Measurements from ENCODE around the gene EFCAB12.
"Not testable (repeated sequence)": the region's sequence is repeated elsewhere in the genome, so short reads cannot be mapped to it uniquely, and the experiment has no call there.

The EFCAB12 gene

DNA sequence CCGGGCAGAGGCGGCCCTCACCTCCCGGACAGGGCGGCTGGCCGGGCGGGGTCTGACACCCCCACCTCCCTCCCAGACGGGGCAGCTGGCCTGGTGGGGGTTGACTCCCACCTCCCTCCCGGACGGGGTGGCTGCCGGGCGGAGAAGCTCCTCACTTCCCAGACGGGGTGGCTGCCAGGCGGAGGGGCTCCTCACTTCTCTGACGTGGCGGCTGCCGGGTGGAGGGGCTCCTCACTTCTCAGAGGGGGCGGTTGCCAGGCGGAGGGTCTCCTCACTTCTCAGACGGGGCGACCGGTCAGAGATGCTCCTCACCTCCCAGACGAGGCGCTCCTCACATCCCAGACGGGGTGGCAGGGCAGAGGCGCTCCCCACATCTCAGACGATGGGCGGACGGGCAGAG, 65.1 kb downstream of the EFCAB12 start:
- DNase-seq: not testable (repeated sequence)

DNA sequence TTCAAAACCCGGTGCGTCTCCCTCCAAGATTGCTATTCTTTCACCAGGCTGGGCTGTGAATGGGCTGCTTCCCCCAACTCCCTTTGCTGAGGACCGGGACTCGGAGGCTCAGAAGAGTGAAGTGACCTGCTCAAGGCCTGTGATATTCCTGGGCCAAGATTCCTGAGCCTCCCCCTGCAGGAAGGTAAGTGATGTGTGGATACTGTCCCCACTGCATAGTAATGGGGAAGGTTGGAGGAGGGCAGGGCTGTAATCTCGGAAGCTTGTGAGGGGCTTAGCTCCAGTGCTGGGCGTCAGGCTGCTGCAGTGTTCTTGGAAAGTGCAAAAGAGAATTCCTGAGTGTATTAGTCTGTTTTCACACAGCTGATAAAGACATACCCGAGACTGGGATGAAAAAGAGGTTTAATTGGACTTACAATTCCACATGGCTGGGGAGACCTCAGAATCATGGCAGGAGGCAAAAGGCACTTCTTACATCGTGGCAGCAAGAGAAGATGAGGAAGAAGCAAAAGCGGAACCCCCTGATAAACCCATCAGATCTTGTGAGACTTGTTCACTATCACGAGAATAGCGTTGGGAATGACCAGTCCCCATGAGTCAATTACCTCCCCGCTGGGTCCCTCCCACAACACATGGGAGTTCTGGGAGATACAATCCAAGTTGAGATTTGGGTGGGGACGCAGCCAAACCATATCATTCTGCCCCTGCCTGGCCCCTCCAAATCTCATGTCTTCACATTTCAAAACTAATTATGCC, 67.6 kb downstream of the EFCAB12 start:
- no peak for DNase-seq

DNA sequence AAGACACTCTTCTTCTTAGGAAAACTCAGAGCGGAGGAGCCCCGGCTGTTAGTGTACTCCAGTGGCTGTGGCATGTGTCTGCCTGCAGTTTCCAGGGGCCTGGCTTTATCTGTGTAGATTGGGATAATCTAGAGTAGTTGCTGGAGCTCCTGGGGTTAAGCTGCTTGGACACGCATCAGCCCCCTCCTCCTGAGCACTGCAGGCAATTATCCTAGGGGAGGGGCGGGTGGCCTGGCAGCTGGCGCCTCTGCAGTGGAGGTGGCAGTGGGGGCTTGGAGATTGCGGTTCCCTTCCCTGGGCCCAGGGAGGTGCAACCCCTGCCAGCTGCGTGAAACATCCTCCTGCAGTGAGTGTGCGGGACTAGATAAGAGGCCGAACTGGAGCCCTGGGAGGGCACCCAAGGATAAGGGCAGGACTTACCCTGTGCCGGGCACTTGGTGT, 68.2 kb downstream of the EFCAB12 start:
- DNase-seq: no peak

DNA sequence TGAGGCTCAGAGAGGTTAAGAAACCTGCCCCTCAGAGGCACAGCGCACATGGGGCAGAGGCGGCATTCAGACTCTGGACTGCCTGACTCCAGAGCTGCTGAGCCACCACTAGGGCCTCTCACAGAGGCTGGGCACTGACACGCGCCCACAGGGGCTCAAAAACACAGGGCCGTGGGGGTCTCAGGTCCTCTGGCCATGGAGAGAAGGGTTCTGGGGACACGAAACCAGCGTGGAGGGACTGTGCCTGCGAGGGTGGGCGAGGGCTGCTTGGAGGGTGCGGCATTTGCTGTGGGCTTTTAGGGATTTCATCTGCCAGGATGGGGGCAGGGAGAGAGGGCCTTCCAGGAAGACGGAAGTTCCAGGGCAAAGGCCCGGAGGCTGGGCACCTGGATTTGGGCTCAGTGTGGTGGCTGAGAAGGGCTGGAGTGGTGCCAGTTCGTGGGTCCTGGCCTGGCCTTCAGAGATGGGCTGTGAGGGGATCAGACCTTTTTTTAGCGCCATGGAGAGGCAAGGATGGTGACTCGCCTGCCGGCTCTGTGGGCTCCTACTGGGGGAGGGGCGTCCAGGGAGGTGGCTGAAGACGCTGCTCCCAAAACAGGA, 69.6 kb downstream of the EFCAB12 start:
- DNase-seq: no peak

DNA sequence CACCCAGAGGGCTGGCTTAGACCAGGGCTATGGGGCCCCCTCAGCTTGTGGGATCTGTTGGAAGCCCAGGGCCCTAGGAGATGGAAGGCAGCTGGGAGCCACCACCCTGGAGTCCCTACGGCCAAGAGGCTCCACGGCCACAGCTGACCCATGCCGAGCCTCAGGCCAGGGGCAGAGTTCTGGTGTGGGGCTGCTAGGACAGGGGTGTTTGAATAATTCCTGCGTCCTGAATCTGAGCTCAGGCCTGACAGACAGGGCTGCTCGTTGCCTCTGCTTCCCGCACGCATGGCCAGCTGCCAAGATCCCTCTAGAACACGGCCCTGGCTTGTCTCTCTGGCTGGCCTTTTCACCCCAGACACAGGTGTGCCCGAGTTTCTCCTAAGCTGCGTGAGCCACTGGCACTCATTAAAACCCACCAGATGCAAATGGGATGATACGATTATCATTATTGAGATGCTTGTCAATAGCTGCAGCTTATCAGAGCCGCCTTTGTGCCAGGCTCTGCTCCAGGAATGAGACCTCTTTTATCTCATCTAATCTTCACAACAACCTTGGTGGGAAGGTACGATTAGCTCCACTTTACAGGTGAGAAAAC, 70.2 kb downstream of the EFCAB12 start:
- no peak for DNase-seq

DNA sequence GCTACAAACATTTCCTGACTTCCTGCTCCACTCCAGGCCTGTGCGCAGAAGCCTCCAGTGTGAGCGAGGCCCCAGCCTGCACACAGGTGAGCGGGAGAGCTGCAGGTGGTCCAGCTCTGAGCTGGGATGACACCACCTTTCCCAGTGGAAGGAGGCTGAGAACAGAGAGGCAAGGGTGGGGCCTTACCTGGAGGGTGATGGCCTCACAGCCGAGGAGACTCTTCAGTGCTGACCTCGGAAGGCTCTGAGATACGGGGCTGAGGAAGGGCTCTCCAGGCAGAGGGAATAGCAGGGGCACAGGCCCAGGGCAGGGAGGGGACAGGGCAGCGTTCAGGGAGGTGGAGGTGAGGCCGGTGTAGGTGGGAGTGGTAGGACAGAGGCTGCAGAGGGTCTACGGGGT, 70.8 kb downstream of the EFCAB12 start:
- no peak for DNase-seq

DNA sequence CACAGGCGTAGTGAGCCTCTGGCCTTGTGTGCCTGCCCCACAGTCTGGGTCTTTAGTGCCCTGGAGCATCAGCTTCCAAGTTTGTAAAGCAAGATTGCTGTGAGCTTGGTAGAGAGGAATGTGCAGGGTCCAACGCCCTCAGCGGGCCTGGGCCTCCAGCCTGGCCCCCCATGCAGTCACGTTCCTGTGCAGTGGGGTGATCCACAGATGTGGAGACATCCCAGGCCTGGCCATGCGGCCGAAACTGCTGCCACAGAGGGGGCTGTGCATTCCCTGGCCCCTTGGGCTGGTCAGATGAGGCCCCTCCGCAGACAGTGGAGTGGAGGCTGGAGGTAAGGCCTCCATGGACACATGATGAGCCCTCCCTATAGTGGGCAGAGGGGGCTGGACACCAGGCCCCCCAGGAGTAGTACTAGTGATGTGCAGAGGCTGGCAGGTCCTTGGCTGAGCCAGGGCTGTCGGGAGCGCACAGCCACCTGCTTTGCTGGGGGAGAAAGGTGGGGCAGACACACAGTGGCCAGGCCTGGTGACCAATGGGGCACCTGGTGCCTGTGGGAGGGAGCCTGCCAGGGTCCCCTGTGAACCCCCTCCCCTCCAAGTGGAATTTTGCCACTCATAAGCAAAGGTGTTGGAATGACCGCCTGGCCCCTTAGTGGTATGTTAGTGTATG, 71.5 kb downstream of the EFCAB12 start:
- DNase-seq: no peak

DNA sequence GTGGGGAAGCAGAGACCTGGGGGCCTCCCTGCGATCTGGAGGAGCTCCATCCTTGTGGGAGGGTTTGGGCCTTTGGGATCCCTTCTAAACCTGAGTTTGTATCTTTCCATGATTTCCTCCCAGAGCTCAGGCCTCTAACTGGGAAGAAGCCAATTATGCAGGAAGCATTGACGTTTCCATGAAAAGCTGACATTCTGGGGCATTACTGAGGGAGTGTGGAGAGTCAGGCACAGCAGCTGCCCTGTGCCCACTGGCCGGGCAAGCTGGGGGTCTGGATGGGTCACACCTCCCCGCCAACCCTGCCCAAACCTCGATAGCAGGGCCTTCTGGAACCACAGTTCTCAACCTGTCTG, 74.9 kb downstream of the EFCAB12 start:
- no peak for DNase-seq

DNA sequence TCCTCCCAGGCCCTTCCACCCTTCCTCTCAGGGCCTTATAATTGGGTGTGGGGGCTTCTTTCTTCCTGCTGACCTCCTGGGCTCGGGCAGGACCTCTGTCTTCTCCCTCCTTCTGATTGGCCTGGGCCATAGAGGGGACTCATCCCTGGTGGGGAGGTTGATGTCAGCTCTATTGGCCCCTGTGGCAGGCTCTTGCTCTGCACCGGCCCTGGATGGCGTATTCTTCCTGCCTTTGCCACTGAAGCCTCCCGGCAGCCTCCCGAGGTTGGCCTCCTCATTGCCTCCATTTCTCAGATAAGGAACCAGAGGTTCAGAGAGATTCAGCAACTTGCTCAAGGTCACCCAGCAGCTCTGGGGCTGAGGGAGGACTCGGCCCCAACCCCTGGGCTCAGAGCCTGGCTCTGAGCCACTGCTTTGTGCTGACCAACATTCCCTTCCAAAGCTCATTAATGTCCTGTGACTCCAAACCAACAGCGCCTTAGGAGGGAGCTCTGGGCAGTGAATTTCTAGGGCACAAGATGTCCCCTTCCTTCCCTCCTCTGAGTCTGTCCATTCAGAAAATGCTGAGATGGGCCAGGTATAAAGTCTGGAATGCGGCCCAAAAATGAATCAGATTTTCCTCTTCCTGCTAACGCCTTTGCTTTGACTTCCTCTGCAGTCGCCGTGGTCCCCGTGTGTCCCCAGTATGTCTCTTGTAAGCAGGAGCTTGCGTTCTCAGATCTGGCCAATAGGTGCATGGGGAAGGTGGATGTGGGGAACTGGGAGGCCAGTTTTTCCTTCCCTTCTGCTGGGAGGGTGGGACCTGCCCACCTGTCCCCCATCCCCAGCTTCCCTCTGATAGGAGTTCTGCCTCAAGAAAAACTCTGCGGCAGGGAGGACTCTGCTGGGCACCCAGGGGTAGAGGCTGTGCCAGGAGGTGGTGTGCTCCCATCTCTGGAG, 75.5 kb downstream of the EFCAB12 start:
- DNase-seq: no peak

DNA sequence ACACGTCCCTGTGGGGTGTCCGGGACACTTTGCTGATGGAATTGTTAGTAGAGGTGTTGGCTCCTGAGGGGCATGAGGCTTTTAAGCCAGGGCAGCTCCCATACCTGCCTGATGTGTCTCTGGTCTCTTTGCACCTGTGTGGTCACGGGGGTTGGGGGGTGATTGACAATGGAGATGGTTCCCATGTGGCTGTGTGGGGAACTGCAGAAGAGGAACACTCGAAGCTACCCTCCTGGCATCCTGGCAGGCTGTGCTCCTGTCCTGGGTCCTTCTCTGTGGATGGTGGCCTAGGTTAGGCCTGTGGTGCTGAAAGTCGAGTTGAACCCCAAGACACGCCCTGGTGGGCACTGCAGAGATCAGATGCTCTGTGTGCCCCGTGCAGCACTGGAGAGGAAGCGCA, 76.4 kb downstream of the EFCAB12 start:
- no peak for DNase-seq

Measured in activated gamma-delta T cell treated with Interleukin-2 at 50 U/mL for 16 hours (primary cell).